ENCODE results near the gene MOB2.

The MOB2 gene

DNA sequence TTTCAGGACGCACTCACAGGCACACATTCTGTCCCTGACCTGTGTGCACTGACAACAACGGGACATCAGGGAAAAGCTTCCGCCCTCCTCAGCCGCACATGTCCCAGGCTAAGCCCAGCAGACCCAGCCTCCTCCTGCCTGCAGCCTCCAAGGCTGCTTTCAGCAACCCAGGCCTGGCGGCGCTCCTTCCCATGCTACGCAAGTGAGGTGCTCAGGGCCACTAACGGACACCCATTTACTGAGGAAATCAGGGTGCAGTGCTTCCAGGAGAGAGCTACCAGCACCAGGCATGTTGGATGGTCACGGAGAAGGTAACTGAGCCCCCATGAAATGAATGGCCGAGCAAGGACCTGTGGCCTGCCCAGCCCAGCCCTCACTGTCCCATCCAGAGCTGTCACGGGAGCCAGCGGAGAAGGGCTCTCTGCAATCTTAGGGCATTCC, 6.9 kb downstream of the MOB2 start:
- Histone ChIP-seq H3K27ac (ENCODE audit: low read length) (no peak overlapping the region), H3K9ac (ENCODE audit: low read depth, low read length) (no peak overlapping the region), H3K4me1 (ENCODE audit: insufficient read depth, low read length) (no peaks in the 10 kb centered on the region), H3K79me2 (ENCODE audit: insufficient read depth, low read length) (peaks cover 29% of the 10 kb centered on the region), H4K20me1 (ENCODE audit: insufficient read depth, low read length) (peaks cover 68% of the 10 kb centered on the region), H2AFZ (ENCODE audit: low read depth, low read length) (no peak overlapping the region), H3K27me3 (ENCODE audit: insufficient read depth, low read length, poor library complexity) (no peaks in the 10 kb centered on the region), H3K4me2 (ENCODE audit: insufficient read depth, low read length) (no peak overlapping the region), H3K9me3 (ENCODE audit: insufficient read depth, low read length, severe bottlenecking) (no peaks in the 10 kb centered on the region), H3K4me3 (ENCODE audit: low read depth in 1 of 2, low read length in 2 of 2) (no peak overlapping the region), H3K36me3 (ENCODE audit: insufficient read depth, low read length) (peaks cover 55% of the 10 kb centered on the region)
- no peak for DNase-seq
- TF ChIP-seq, protein P1, sequence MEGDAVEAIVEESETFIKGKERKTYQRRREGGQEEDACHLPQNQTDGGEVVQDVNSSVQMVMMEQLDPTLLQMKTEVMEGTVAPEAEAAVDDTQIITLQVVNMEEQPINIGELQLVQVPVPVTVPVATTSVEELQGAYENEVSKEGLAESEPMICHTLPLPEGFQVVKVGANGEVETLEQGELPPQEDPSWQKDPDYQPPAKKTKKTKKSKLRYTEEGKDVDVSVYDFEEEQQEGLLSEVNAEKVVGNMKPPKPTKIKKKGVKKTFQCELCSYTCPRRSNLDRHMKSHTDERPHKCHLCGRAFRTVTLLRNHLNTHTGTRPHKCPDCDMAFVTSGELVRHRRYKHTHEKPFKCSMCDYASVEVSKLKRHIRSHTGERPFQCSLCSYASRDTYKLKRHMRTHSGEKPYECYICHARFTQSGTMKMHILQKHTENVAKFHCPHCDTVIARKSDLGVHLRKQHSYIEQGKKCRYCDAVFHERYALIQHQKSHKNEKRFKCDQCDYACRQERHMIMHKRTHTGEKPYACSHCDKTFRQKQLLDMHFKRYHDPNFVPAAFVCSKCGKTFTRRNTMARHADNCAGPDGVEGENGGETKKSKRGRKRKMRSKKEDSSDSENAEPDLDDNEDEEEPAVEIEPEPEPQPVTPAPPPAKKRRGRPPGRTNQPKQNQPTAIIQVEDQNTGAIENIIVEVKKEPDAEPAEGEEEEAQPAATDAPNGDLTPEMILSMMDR (IDR thresholded peaks at IDR 0.05; ENCODE audit: borderline replicate concordance, extremely low read depth, low read length, poor library complexity, severe bottlenecking), result no peak
- no peak for TF ChIP-seq EZH2 (IDR thresholded peaks at IDR 0.05; ENCODE audit: borderline replicate concordance, low read depth, low read length, severe bottlenecking)
- ATAC-seq (ENCODE audit: insufficient read depth, low read depth), result no peak

DNA sequence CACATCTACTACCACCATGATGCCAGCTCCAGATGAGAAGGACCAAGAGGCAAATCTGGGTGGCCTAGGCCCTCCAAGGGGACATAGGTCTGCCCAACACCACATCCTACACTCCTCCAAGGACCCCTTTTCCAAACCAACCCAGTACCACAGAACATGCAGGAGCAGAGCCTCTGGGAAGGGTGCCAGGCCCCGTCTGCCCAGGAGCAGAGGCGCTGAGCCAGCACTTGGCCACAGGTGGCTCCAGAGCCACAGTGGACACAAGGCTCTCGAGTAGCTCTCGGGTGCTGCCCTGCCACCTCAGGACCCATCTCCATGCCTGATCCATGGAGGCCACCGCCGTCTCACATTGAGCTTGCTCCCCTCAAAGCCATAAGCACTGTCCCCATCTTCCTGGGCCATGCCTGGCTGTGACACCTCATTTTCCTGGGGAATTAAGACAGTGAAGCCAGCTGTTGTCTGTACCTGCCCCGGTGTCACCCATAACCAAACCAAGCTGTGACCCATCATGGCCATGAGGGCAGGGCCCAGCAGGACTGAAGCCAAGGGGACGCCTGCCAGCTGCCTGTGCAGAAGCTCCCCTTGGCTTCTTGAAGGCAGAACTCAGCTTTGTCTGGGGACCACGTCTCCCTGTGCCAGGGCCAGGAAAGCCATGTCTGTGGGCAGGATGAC, 7.4 kb downstream of the MOB2 start:
- ATAC-seq (ENCODE audit: insufficient read depth, low read depth) (no peak), DNase-seq (no peak)
- Histone ChIP-seq H3K36me3 (ENCODE audit: insufficient read depth, low read length) (peaks cover 56% of the 10 kb centered on the region), H3K4me1 (ENCODE audit: insufficient read depth, low read length) (no peaks in the 10 kb centered on the region), H3K27ac (ENCODE audit: low read length) (no peak overlapping the region), H2AFZ (ENCODE audit: low read depth, low read length) (no peak overlapping the region), H3K79me2 (ENCODE audit: insufficient read depth, low read length) (peaks cover 23% of the 10 kb centered on the region), H3K9me3 (ENCODE audit: insufficient read depth, low read length, severe bottlenecking) (no peaks in the 10 kb centered on the region), H3K4me3 (ENCODE audit: low read depth in 1 of 2, low read length in 2 of 2) (no peak overlapping the region), H3K4me2 (ENCODE audit: insufficient read depth, low read length) (no peak overlapping the region), H3K9ac (ENCODE audit: low read depth, low read length) (no peak overlapping the region), H3K27me3 (ENCODE audit: insufficient read depth, low read length, poor library complexity) (no peaks in the 10 kb centered on the region), H4K20me1 (ENCODE audit: insufficient read depth, low read length) (peaks cover 62% of the 10 kb centered on the region)
- TF ChIP-seq, protein P1 (IDR thresholded peaks at IDR 0.05; ENCODE audit: borderline replicate concordance, extremely low read depth, low read length, poor library complexity, severe bottlenecking), result no peak
- no peak for TF ChIP-seq EZH2 (IDR thresholded peaks at IDR 0.05; ENCODE audit: borderline replicate concordance, low read depth, low read length, severe bottlenecking)

DNA sequence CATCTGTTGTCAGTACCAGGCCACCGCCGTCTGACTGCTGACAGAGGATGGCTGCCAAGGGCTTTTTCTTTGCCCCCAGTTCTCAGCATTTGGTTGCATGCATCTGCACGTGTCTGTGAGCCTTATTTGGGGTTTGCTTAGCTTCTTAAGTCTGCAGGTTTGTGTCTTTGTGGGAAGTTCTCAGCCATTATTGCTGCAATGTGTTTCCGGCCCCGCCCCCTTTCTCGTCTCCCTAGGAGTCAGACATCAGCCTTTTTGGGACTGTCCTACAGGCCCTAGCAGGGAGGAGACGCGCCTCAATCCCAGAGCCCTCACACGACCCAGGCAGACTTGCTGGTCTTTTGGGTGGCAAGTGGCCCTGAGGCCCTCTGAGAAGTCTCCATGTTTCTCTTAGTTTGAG, 8.0 kb downstream of the MOB2 start:
- H3K9me3 ChIP-seq (ENCODE audit: insufficient read depth, low read length, severe bottlenecking), result no peaks in the 10 kb centered on the region
- H3K9ac ChIP-seq (ENCODE audit: low read depth, low read length), result no peak overlapping the region
- no peaks in the 10 kb centered on the region for H3K4me1 ChIP-seq (ENCODE audit: insufficient read depth, low read length)
- ATAC-seq (ENCODE audit: insufficient read depth, low read depth) (no peak), DNase-seq (no peak)
- H3K27ac ChIP-seq (ENCODE audit: low read length), result no peak overlapping the region
- peaks cover 57% of the 10 kb centered on the region for H4K20me1 ChIP-seq (ENCODE audit: insufficient read depth, low read length)
- H3K4me2 ChIP-seq (ENCODE audit: insufficient read depth, low read length), result no peak overlapping the region
- H3K36me3 ChIP-seq (ENCODE audit: insufficient read depth, low read length), result peaks cover 62% of the 10 kb centered on the region
- TF ChIP-seq EZH2 (IDR thresholded peaks at IDR 0.05; ENCODE audit: borderline replicate concordance, low read depth, low read length, severe bottlenecking), result no peak
- TF ChIP-seq, protein P1 (IDR thresholded peaks at IDR 0.05; ENCODE audit: borderline replicate concordance, extremely low read depth, low read length, poor library complexity, severe bottlenecking), result no peak
- no peak overlapping the region for H3K4me3 ChIP-seq (ENCODE audit: low read depth in 1 of 2, low read length in 2 of 2)
- peaks cover 17% of the 10 kb centered on the region for H3K79me2 ChIP-seq (ENCODE audit: insufficient read depth, low read length)
- H2AFZ ChIP-seq (ENCODE audit: low read depth, low read length), result no peak overlapping the region
- H3K27me3 ChIP-seq (ENCODE audit: insufficient read depth, low read length, poor library complexity), result no peaks in the 10 kb centered on the region

Data from DND-41 (cell line).